ENCODE results near the gene KIAA1217. TPM values are rescaled to one million over a fixed set of nuclear protein-coding genes. Genes with fewer than 3 reads are reported as not detected.

The KIAA1217 gene
- total and polyA plus RNA-seq, 2 of the 8 experiments (the other 6 are each of a cell fraction or from before 2014, with no cell fraction given): 4.5 to 15.6 TPM

GRCh38 chr10:24235471-24235870 is 26.5 kb downstream of the KIAA1217 start:
- Histone ChIP-seq H3K27me3 (replicated peaks in 1 of 4; ENCODE audit: control insufficient read depth in 3 of 4, extremely low read depth in 1 of 4, insufficient read depth in 3 of 4, low read length in 3 of 4) (no peaks in the 10 kb centered on the region), H2BK12ac (ENCODE audit: low read depth, low read length) (no peak overlapping the region), H2BK5ac (ENCODE audit: low read depth, low read length) (no peak overlapping the region), H3K79me1 (ENCODE audit: low read depth, low read length) (no peaks in the 10 kb centered on the region), H3K36me3 (ENCODE audit: control insufficient read depth in 2 of 4, insufficient read depth in 4 of 4, low read length in 3 of 4) (no peaks in the 10 kb centered on the region), H3K27ac (ENCODE audit: low read depth, low read length) (no peak overlapping the region), H3K4ac (replicated peaks; ENCODE audit: insufficient read length, low read depth, low read length) (no peak overlapping the region), H3K56ac (replicated peaks; ENCODE audit: insufficient read length, low read depth, low read length) (no peak overlapping the region), H3K9me3 (ENCODE audit: insufficient read depth in 2 of 2, low read depth in 1 of 2, low read length in 1 of 2) (no peaks in the 10 kb centered on the region), H4K20me1 (replicated peaks in 1 of 2; ENCODE audit: control insufficient read depth in 1 of 2, insufficient read depth in 2 of 2, low read length in 2 of 2) (peaks cover under 1 to 1% of the 10 kb centered on the region in 2 experiments), H4K5ac (ENCODE audit: insufficient read length, low read depth, low read length) (no peak overlapping the region), H3K4me3 (ENCODE audit: extremely low read depth in 1 of 4, insufficient read depth in 2 of 4, low read depth in 3 of 4, low read length in 4 of 4) (no peak overlapping the region), H3K14ac (ENCODE audit: insufficient read length) (no peak overlapping the region), H2BK20ac (ENCODE audit: low read length) (no peak overlapping the region), H3K79me2 (ENCODE audit: control insufficient read depth in 1 of 2, insufficient read depth in 2 of 2, low read length in 2 of 2) (no peaks in the 10 kb centered on the region), H3K4me2 (ENCODE audit: insufficient read depth in 1 of 2, low read depth in 2 of 2, low read length in 2 of 2) (no peak overlapping the region), H3K4me1 (replicated peaks in 1 of 4; ENCODE audit: control insufficient read depth in 3 of 4, insufficient read depth in 4 of 4, low read length in 3 of 4) (peaks cover 5 to 26% (median 11%) of the 10 kb centered on the region in 4 experiments; a peak in 6 of 7 replicates), H2BK15ac (ENCODE audit: low read length) (0 out of 2 replicates have a peak overlapping the region, but pooled peaks have one; percentile 40), H2AFZ (ENCODE audit: low read length) (no peak overlapping the region), H3K23me2 (ENCODE audit: low read depth, low read length) (no peaks in the 10 kb centered on the region; the same call in 1 of the 2 replicates), H4K91ac (replicated peaks; ENCODE audit: insufficient read length, low read length) (no peak overlapping the region), H3K23ac (ENCODE audit: insufficient read length) (no peak overlapping the region), H3K18ac (ENCODE audit: extremely low read depth, low read length) (no peak overlapping the region), H2BK120ac (replicated peaks; ENCODE audit: low read depth, low read length) (no peak overlapping the region), H2AK5ac (ENCODE audit: low read depth, low read length) (no peak overlapping the region), H4K8ac (ENCODE audit: extremely low read depth, insufficient read depth, low read length) (no peak overlapping the region), H3K9ac (replicated peaks in 1 of 4; ENCODE audit: extremely low read depth in 1 of 4, low read depth in 3 of 4, low read length in 3 of 4) (no peak overlapping the region)
- DNase-seq (ENCODE audit: low read depth in 1 of 2, low spot score in 2 of 2) (no peak), FAIRE-seq (no peak)
- CTCF ChIA-PET (ENCODE audit: partially characterized antibody): interaction anchor here (0.9 to 2.9 kb wide), 3 partner anchors 12 to 284 kb away, joined by 3 to 13 read pairs (median 6); no protein-coding TSS in a partner anchor
- WGBS, 2 experiments (ENCODE audit: extremely low coverage in 1 of 2, insufficient coverage in 1 of 2, insufficient read length in 1 of 2, insufficient replicate concordance in 2 of 2, low coverage in 1 of 2, low lambda C conversion rate in 2 of 2, missing lambda C conversion rate in 1 of 2): 92% methylated on average over 7 of the region's 7 CpGs; no CpG with 5 or more reads in 1 of the 2 experiments
- POLR2A ChIA-PET (ENCODE audit: partially characterized antibody): no interaction called here
- no peak for TF ChIP-seq CHD2 (IDR thresholded peaks at IDR 0.05; ENCODE audit: low read length)
- TF ChIP-seq SIN3A (conservative IDR thresholded peaks at IDR 0.05 in 1 of 2, IDR thresholded peaks at IDR 0.05 in 1 of 2; ENCODE audit: low read depth in 1 of 2, low read length in 2 of 2): no peak
- no peak for TF ChIP-seq TCF12 (IDR thresholded peaks at IDR 0.05; ENCODE audit: low read depth, low read length)
- TF ChIP-seq NANOG (IDR thresholded peaks at IDR 0.05; ENCODE audit: insufficient read depth, low read depth, low read length, poor library complexity, severe bottlenecking): no peak
- TF ChIP-seq E2F6 (IDR thresholded peaks at IDR 0.05): no peak
- no peak for TF ChIP-seq POLR2AphosphoS5 (IDR thresholded peaks at IDR 0.05; ENCODE audit: low read depth, low read length)
- no peak for TF ChIP-seq POU5F1 (IDR thresholded peaks at IDR 0.05; ENCODE audit: low read depth, low read length)
- no peak for TF ChIP-seq KDM5A (IDR thresholded peaks at IDR 0.05; ENCODE audit: low read length)
- TF ChIP-seq SAP30 (IDR thresholded peaks at IDR 0.05; ENCODE audit: insufficient read depth, insufficient replicate concordance, low read length): no peak
- no peak for TF ChIP-seq GTF2F1 (IDR thresholded peaks at IDR 0.05; ENCODE audit: borderline replicate concordance, low read depth, low read length)
- TF ChIP-seq BCL11A (IDR thresholded peaks at IDR 0.05; ENCODE audit: low read depth in 2 of 2, low read length in 2 of 2): no peak
- no peak for TF ChIP-seq RBBP5 (IDR thresholded peaks at IDR 0.05; ENCODE audit: borderline replicate concordance, low read depth, low read length)
- no peak for TF ChIP-seq CBX5 (IDR thresholded peaks at IDR 0.05; ENCODE audit: low read depth, low read length)

All from H1 (cell line).